NCI-H2227 (cell line): ENCODE data around the gene ARRDC1.

Experiments
- DNase-seq: peaks from one replicate; lab custom pipeline; 2025; ENCODE audit not compliant: unreplicated experiment; lab: John Stamatoyannopoulos, UW

Gene ARRDC1

GRCh38 chr9:137632230-137633161 lies 27.0 kb downstream of the ARRDC1 start:
- DNase-seq, result no peak

DNA sequence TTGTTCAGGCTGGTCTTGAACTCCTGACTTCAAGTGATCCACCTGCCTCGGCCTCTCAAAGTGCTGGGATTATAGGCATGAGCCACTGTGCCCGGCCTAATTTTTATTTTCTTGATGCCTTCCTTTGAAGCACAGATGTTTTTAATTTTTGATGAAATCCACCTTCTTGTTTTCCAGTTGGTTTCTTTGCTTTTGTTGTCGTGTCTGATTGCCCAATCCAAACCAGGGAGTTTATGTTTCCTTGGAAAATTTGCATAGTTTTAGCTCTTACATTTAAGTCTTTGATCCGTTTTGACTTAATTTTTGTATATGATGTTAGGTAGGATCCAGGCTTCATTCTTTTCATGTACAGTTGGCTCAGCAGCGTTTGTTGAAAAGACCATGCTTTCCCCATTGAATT lies 28.5 kb downstream of the ARRDC1 start:
- DNase-seq, result no peak

DNA sequence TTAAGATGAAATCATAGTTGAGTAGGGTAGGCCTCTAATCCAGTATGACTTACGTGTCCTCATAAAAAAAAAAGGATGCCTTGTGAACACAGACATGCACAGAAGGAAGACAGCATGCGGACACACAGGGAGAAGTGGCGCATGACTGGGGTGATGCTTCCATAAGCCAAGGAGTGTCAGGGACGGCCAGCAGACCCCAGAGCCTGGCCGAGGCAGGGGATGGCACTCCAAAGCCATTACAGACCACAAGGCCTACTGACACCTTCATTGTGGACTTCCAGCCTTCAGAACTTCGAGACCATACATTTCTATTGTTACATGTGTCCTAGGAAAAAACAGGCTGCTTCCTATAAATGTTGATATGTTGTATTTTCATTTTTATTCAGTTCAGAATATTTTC lies 33.2 kb downstream of the ARRDC1 start:
- DNase-seq, result no peak

DNA sequence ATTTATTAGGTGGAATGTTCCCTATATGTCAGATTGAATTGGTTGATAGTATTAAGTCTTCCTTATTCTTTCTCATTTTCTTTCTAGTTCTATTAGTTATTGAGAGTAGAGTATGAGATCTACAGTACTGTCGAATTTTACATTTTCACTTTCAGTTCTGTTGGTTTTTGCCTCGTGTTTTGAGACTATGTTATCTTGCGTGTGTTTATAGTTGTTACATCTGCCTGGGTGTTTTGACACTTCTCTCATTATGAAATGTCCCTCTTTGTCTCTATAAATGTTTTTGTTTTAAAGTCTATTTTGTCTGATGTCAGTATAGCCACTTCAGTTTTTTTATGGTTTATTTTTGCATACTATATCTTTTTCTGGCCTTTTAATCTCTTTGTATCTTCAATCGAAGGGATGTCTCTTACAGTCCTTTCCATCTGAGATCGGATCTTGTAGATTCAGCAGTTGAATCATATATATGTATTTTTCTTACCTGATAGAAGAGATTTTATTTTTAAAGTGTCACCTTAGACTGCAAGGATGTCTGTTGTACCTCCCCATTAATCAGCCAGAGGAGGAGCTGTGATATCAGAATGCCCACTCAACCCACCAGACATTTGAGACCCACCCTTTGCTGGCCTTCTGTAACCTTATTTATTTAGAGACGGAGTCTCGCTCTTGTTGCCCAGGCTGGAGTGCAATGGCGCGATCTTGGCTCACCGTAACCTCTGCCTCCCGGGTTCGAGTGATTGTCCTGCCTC lies 34.0 kb downstream of the ARRDC1 start:
- no peak for DNase-seq

GRCh38 chr9:137640862-137641261 lies 35.4 kb downstream of the ARRDC1 start:
- no peak for DNase-seq

DNA sequence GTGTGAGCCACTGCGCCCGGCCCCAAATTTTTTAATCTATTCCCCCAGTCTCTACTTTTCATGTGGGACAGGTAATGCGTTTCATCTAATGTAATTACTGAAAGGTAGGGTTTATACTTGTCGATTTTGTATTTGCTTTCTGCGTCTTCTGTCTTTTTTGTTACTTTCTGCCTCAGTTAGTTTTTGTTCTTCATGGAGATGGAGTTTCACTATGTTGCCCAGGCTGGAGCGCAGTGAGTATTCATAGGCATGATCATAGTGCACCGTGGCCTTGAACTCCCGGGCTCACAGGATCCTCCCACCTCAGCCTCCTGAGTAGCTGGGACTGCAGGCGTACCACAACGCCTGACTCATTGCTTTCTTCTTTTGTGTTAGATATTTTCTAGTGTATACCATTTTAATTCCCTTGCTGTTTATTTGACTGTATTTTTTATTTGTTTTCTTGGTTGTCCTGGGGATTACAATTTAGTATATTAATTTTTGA lies 36.7 kb downstream of the ARRDC1 start:
- DNase-seq, result no peak

GRCh38 chr9:137642892-137643291 lies 37.4 kb downstream of the ARRDC1 start:
- DNase-seq, result no peak

DNA sequence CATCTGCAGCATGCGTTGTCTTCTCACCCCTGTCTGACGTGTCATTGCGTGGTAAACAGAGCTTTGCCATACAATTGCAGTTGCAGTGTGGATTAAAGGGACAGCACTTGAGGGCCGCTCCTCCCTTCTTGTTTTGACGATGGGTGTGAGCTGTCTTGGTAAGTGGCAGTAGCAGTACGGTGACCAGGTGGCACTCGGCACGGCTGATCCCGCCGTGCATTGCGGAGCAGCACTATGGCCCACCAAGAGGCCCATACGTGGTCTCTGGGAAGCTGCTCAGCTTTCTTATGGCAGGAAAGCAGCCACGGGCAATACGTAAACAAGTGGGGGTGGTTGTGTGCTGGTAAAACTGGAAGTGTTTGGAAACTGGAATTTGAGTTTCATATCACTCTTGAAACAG lies 38.4 kb downstream of the ARRDC1 start:
- no peak for DNase-seq

DNA sequence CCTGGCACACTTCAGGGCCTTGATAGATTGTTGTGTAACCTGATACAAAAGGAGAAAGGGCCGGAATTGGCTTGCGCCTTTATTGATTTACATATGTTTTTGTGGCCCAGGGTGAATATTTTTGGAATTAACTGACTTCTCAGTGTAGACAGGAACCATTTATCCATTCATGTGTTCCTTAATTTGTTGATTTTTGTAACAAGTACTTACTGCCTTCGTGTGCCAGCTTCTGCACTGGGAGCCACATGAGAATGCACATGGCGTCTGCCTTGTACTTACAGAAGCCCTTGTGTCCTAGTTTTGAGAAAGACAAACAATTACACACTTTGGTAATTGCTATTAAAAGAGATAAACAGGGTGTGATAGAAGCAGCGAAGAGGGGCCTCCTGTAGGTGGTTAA lies 39.7 kb downstream of the ARRDC1 start:
- no peak for DNase-seq

DNA sequence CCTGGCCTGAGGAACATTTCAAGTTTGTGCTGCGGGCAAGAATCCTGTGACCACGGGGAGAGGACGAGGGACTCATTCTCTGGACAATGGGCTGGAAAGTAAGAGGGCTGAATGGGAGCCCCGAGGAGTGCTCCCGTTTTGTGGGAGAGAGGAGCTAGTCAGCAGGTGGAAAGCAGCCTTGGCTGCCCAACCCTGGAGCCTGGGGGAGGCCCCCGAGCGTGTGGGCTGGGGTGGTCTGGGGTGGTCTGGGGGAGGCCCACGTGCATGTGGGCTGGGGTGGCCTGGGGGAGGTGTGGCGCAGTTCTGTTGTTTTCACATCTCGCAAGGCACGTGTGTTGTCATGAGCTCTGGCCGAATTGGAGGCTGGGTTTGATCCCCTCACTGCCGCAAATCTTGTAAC lies 40.9 kb downstream of the ARRDC1 start:
- no peak for DNase-seq

DNA sequence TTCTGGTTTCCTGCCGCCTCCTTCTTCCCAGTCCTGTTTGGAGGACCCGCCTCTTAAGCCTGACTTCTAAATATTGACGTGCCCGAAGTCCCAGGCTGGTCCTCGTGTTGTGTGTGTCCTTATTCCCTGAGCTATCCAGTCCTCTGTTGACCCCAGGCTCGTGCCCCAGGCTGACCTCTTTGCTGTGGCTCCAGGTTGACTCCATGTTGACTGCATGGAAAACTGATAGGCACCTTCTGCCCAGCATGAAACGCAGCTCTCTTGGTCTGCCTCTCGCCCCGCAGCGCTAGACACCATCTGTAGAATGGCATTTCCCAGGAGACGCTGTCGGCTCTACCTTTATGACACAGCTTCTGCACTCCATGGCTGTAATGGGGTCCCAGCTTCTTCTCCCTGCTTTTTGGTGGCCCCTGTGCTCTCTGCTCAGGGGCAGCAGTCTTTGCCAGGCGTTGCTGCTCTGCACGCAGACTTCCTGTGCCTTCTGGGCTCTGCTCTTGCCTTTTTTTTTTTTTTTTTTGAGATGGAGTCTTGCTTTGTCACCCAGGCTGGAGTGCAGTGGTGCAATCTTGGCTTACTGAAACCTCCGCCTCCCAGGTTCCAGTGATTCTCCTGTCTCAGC lies 41.7 kb downstream of the ARRDC1 start:
- no peak for DNase-seq

- no peak for DNase-seq
These were observed 42.9 kb downstream of the ARRDC1 start for GRCh38 chr9:137648396-137648795.

DNA sequence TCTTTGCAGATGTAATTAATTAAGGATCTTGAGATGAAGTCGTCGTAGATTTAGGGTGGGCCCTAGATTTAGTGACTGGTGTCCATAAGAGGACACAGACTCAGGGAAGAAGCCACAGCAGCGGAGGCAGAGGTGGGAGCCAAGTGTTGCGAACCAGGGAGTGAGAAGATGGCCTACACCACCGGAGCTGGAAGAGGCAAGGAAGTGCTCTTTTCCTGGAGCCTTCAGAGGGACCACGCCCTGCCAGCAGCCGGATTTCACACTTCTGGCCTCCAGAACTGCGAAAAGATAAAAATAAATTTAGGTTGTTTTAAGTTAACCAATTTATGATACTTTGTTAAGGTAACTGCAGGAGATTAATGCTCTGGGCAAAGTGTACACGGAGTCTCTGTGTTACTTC lies 44.1 kb downstream of the ARRDC1 start:
- no peak for DNase-seq

DNA sequence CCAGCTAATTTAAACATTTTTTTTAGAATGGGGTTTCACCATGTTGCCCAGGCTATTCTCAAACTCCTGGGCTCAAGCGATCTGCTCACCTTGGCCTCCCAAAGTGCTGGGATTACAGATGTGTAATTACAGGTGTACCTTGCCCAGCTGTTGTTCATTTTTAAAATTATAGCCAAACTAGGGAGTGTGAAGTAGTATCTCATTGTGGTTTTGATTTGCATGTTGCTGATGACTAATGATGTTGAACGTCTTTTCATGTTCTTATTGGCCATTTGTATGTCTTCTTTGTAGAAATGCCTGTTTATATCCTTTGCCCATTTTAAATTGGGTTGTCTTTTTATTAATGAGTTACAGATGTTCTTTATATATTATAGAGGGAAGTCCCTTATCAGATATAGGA lies 44.8 kb downstream of the ARRDC1 start:
- no peak for DNase-seq

DNA sequence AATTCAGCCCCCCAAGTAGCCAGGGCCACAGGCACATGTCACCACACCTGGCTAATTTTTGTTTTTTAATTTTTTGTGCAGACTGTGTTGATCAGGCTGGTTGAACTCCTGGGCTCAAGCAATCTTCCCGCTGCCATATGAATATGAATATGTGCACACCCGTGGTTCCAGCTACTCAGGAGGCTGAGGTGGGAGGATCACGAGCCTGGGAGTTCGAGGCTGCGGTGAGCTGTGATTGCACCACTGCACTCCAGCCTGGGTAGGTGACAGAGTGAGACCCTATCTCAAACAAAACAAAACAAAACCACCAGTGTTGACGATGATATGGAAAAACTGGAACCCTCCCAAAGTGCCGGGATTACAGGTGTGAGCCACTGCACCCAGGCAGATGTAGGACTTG lies 45.3 kb downstream of the ARRDC1 start:
- DNase-seq, result no peak

GRCh38 chr9:137656416-137656815 lies 50.9 kb downstream of the ARRDC1 start:
- no peak for DNase-seq

GRCh38 chr9:137657606-137658005 lies 52.1 kb downstream of the ARRDC1 start:
- no peak for DNase-seq

- DNase-seq, result no peak
These were observed 53.3 kb downstream of the ARRDC1 start for GRCh38 chr9:137658781-137659180.

GRCh38 chr9:137660144-137660543 lies 54.7 kb downstream of the ARRDC1 start:
- DNase-seq, result no peak

GRCh38 chr9:137663584-137663983 lies 58.1 kb downstream of the ARRDC1 start:
- no peak for DNase-seq

DNA sequence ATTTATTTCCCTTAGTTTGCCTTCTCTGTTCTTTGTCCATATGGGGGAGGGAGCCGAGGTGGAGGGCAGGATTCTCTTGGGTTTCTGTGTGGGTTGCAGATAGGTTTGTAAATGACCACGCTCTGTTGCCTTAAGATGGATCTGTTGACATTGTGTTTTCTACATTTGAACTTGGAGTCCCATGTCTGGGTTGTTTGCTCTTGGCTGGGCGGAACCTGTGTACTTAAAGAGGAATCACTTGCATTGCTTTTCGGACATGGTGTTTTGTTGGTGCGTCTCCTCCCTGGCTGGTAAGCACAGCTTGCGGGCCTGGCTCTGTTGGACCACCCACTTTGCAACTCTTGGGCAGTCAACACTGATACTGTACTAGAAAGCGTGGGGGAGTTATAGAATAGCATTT lies 59.2 kb downstream of the ARRDC1 start:
- DNase-seq, result peak; percentile 13
